ENCODE data around the gene POLR2F. TPM values are rescaled to one million over a fixed set of nuclear protein-coding genes. Genes with fewer than 3 reads are reported as not detected.
A peak's percentile ranks its signal among the peaks of the same experiment; 100 is the strongest.

Gene POLR2F
- total and polyA plus RNA-seq, 4 experiments from 2014 or later: 44.9 to 158 (median 90.4) TPM

DNA sequence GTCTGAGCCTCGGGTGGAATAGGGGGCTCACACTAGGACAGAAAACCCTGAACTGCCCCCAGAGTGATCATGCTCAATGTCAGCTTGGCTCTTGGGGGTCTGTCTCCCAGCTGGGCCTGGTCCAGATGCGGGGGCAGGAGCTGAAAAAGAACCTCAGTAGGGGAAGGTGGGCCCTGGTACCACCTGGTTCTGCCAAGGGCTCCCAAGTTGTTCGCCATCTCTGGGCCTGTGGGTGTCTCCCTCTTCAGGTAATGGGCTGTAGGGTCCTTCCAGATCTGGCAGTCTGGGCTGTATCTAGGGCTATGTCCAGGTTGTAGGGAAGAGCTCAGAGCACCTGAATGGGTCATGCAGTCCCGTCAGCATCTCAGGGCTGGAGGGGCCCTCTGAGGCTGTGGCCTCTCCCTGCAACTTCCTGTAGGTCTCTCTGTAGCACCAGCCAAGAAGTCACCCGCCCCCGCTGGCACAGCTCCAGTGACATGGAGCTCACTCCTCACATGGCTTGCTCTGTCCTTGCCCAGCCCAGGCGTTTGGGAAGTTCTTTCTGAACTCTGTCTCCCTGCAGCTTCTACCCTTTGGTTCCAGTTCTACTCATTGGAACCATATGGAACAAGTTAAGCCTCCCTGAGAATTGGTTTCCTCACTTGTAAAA, 63.9 kb downstream of the POLR2F start:
- H3K4me1 ChIP-seq (ENCODE audit: insufficient read depth, low read length): no peaks in the 10 kb centered on the region
- Mint-ChIP-seq H3K4me3 (no peak overlapping the region), H3K4me1 (no peaks in the 10 kb centered on the region), H3K27me3 (no peaks in the 10 kb centered on the region), H3K27ac (no peak overlapping the region), H3K36me3 (no peaks in the 10 kb centered on the region), H3K9me3 (peaks cover 0 to 2% (median 0%) of the 10 kb centered on the region in 8 donors)
- DNase-seq: no peak
- H3K36me3 ChIP-seq (ENCODE audit: insufficient read depth, low read length): no peaks in the 10 kb centered on the region
- CTCF ChIA-PET (ENCODE audit: partially characterized antibody): no interaction called here
- H3K9me3 ChIP-seq (ENCODE audit: control insufficient read depth in 1 of 2, low read length in 2 of 2): no peaks in the 10 kb centered on the region
- no peak overlapping the region for H3K27ac ChIP-seq (ENCODE audit: low read depth, low read length)
- H3K4me3 ChIP-seq (ENCODE audit: low read length in 2 of 2): no peak overlapping the region
- intact Hi-C loops (cut with micrococcal nuclease): no loop called here
- POLR2A ChIA-PET (ENCODE audit: partially characterized antibody): no interaction called here
- no peaks in the 10 kb centered on the region for H3K27me3 ChIP-seq (ENCODE audit: insufficient read depth, low read length)

DNA sequence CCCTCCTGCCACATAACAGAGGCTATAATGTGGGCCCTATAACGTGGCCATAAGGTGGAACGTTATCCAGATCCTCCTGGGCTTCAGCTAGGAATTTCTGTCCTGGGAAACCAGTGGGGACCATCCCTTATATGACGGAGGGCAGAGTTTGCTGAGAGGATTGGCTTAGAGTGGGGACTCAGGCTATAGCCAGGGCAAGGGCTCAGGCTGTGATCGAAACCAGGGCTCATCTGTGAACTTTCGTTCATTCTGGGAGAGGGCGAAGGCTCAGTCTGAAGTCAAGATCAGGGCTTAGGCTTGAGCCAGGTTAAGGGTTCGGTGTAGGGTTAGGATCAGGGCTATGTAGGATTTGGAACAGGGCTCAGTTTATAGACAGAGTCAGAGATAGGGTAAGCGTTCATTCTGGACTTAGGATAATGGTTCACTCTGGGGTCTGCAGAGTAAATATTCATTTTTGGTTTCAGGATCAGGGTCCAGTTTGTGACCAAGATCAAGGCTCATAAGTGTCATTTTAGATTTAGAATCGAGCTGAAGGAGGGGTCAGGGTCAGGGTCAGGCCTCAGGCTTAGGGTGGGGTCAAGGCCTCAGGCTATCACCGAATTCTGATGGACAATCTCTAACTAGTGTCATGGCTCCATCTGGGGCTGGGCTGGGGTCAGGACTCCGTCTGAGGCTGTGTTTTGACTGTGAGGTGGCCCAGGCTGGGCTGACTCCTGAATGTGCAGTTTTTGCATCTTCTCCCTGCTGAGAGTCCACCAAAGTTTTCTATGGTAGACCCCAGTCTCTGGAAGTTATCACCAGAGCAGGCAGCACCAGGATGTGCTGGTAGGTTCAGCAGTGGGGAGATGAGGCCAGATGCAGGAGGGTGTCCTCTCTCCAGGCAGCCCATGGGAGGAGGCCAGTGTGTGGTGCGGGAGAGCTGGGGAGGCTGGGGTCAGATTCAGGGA, 64.7 kb downstream of the POLR2F start:
- H3K4me1 Mint-ChIP-seq: no peaks in the 10 kb centered on the region
- H3K36me3 Mint-ChIP-seq: no peaks in the 10 kb centered on the region
- DNase-seq: no peak
- H3K4me3 Mint-ChIP-seq: peak overlapping the region in 1 of 8 donors; percentile 40
- Histone ChIP-seq H3K27ac (ENCODE audit: low read depth, low read length) (no peak overlapping the region), H3K9me3 (ENCODE audit: control insufficient read depth in 1 of 2, low read length in 2 of 2) (no peaks in the 10 kb centered on the region), H3K4me1 (ENCODE audit: insufficient read depth, low read length) (no peaks in the 10 kb centered on the region), H3K36me3 (ENCODE audit: insufficient read depth, low read length) (no peaks in the 10 kb centered on the region), H3K4me3 (ENCODE audit: low read length in 2 of 2) (no peak overlapping the region), H3K27me3 (ENCODE audit: insufficient read depth, low read length) (no peaks in the 10 kb centered on the region)
- no peaks in the 10 kb centered on the region for H3K27me3 Mint-ChIP-seq
- H3K9me3 Mint-ChIP-seq: peaks cover 0 to 2% (median 0%) of the 10 kb centered on the region in 8 donors
- intact Hi-C loops (cut with micrococcal nuclease): no loop called here
- peak overlapping the region in 2 of 7 donors; percentile 42 for H3K27ac Mint-ChIP-seq
- POLR2A ChIA-PET (ENCODE audit: partially characterized antibody): no interaction called here
- CTCF ChIA-PET (ENCODE audit: partially characterized antibody): no interaction called here

Small RNA genes lying within 50 kb of the gene (microRNA-seq; reads per million reads assigned to microRNA genes)
- gene MIR4534 (ENCODE audit: borderline microRNAs expressed, borderline number of aligned reads, borderline replicate concordance) (not detected), gene MIR6820 (ENCODE audit: borderline microRNAs expressed, borderline number of aligned reads, borderline replicate concordance) (0.96 reads per million)

Other genes with a start within 250 kb of the POLR2F start
- 1 to 10 TPM; 3.4 to 4.4 TPM for gene GCAT, start 145.8 kb upstream of the POLR2F start, total RNA-seq
- 1 to 10 TPM; 2.9 to 6.8 TPM for gene GCAT, start 145.8 kb upstream of the POLR2F start, polyA plus RNA-seq
- not detected for gene GALR3, start 130.3 kb upstream of the POLR2F start, total RNA-seq
- gene GALR3, start 130.3 kb upstream of the POLR2F start, polyA plus RNA-seq: not detected
- gene ANKRD54, start 109.4 kb upstream of the POLR2F start, total RNA-seq: 10 to 100 TPM; 21.6 to 22.7 TPM
- gene ANKRD54, start 109.4 kb upstream of the POLR2F start, polyA plus RNA-seq: 10 to 100 TPM; 11.0 to 13.4 TPM
- 100 to 1,000 TPM; 550 to 571 TPM for gene EIF3L, start 104.3 kb upstream of the POLR2F start, total RNA-seq
- 100 to 1,000 TPM; 226 to 364 TPM for gene EIF3L, start 104.3 kb upstream of the POLR2F start, polyA plus RNA-seq
- 10 to 100 TPM; 30.7 to 31.0 TPM for gene MICALL1, start 47.4 kb upstream of the POLR2F start, total RNA-seq
- gene MICALL1, start 47.4 kb upstream of the POLR2F start, polyA plus RNA-seq: 1 to 10 TPM in 1 of 2 donors, under 1 TPM in 1; 0.77 to 4.4 TPM
- not detected for gene C22orf23, start 98 bp upstream of the POLR2F start, total RNA-seq
- not detected for gene C22orf23, start 98 bp upstream of the POLR2F start, polyA plus RNA-seq
- gene SOX10, start 30.9 kb downstream of the POLR2F start, total RNA-seq: not detected
- not detected for gene SOX10, start 30.9 kb downstream of the POLR2F start, polyA plus RNA-seq
- gene PICK1, start 103.7 kb downstream of the POLR2F start, total RNA-seq: 10 to 100 TPM; 25.5 to 28.0 TPM
- gene PICK1, start 103.7 kb downstream of the POLR2F start, polyA plus RNA-seq: 10 to 100 TPM in 1 of 2 donors, 1 to 10 TPM in 1; 6.5 to 10.2 TPM
- not detected for gene SLC16A8, start 130.5 kb downstream of the POLR2F start, total RNA-seq
- gene SLC16A8, start 130.5 kb downstream of the POLR2F start, polyA plus RNA-seq: not detected
- gene BAIAP2L2, start 157.0 kb downstream of the POLR2F start, total RNA-seq: 1 to 10 TPM; 3.6 to 3.7 TPM
- gene BAIAP2L2, start 157.0 kb downstream of the POLR2F start, polyA plus RNA-seq: not detected
- 100 to 1,000 TPM; 228 to 238 TPM for gene PLA2G6, start 228.1 kb downstream of the POLR2F start, total RNA-seq
- gene PLA2G6, start 228.1 kb downstream of the POLR2F start, polyA plus RNA-seq: 1 to 10 TPM; 1.1 to 4.7 TPM
- 1 to 10 TPM; 6.8 TPM for gene MAFF, start 248.3 kb downstream of the POLR2F start, total RNA-seq
- 1 to 10 TPM; 3.3 to 3.5 TPM for gene MAFF, start 248.3 kb downstream of the POLR2F start, polyA plus RNA-seq

Data from CD4-positive, alpha-beta memory T cell (primary cell).